Measurements from ENCODE around the gene TAS2R8.
"Not testable (repeated sequence)": the region's sequence is repeated elsewhere in the genome, so short reads cannot be mapped to it uniquely, and the experiment has no call there.

The TAS2R8 gene, protein sequence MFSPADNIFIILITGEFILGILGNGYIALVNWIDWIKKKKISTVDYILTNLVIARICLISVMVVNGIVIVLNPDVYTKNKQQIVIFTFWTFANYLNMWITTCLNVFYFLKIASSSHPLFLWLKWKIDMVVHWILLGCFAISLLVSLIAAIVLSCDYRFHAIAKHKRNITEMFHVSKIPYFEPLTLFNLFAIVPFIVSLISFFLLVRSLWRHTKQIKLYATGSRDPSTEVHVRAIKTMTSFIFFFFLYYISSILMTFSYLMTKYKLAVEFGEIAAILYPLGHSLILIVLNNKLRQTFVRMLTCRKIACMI

DNA sequence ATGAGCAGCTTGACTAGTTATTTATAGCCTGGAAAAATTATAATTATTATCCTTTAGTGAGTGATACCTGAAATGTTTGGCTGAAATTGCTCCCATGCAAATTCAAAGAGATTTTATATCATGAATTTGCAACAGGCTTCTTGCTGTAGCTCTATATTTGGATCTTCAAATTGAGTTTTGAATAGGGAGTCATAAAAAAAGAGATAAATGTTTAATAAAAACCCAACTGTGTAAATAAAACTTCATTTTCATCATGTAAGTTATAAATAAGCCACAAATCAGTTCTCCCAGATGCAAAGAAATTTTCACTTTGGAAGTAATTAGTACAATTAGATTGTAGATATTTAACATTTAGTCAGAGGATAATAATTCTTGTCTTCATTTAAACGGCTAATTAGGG lies at the start of gene TAS2R8:
Gene TAS2R8 (minus strand): TSS at position 101 of the 400 bp plus-strand sequence. CDS start 306 bp downstream, outside the sequence.
- no peak for DNase-seq

DNA sequence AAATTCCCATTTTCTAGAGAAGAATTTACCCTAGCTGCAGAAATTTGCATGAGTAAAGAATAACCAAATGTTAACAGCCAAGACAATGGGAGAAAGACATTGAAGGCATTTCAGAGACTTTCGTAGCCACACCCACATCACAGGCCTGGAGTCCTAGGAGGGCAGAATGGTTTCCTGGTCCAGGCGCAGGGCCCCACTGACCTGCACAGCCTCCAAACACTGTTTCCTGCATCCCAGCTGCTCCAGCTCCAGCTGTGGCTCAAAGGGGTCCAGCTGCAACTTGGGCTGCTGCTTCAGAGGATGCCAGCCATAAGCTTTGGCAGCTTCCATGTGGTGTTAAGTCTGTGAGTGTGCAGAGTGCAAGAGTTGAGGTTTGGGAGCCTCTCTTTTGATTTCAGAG lies 48.7 kb upstream of the TAS2R8 start:
- DNase-seq = no peak

DNA sequence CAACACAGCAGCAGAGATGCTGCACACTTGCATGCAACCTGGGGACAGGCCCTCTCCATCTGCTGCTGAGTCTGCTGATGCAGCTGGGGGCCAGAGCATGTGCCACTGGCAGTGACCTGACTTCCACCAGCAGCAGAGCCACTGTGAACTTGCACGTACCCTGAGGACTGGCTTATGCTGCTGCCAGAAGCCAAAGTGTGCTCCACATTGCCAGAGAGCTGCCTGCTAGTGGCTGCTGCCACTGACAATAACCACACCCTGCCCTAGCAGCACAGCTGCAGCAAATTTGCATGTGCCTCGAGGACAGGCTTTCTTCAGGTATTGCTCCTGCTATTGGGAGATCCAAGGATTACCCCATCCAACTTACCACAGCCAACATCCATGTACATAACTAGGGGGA lies 46.7 kb upstream of the TAS2R8 start:
- DNase-seq = no peak

- DNase-seq = no peak
Measured at GRCh38 chr12:10851243-10851858, 44.3 kb upstream of the TAS2R8 start.

DNA sequence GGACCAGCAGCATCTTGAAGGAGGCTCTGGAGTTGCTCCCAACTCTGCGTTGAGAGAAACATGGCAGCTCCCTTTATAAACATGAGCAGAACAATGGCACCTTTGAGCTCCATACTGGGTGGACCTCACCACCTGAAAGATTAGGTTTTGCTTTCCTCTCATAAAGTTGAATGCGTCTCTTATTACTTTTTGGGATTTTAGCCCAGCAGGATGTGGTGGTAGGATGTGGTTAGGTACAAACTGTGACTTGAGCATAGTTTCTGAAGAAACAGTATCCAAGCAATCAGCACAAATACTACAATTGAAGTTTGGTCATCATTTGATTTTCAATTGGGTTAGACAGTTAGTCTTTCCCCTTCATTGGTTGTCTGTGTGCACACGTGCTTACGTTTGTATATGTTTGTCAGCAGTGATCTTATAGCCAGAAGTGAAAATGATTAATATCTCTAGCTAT lies 42.4 kb upstream of the TAS2R8 start, which contains the start of gene PRR4:
Gene PRR4 (minus strand): TSS at position 51 of the 454 bp plus-strand sequence. CDS start 38 bp downstream, at position 13.
- DNase-seq = no peak

DNA sequence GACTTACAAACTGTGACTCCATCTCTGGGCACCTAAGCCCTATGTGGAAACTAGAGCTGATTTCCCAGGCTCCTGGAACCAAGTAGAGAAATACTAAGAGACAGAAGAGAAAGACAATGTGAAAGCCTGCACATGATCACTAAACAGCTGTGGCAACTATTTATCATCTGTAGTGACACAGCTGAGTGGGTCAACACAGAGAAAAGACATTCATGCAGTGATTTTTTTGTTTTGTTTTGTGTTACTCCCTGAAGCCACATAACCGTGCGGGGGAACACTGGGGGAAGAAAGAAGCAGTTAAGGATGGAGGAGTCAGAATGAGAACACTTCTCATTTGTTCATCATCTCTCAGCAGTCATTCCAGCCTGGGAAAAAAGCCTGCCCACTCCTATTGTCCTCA lies 40.7 kb upstream of the TAS2R8 start:
- DNase-seq = no peak

GRCh38 chr12:10842862-10843261 lies 35.8 kb upstream of the TAS2R8 start:
- DNase-seq = no peak

GRCh38 chr12:10838461-10838860 lies 31.4 kb upstream of the TAS2R8 start:
- no peak for DNase-seq

DNA sequence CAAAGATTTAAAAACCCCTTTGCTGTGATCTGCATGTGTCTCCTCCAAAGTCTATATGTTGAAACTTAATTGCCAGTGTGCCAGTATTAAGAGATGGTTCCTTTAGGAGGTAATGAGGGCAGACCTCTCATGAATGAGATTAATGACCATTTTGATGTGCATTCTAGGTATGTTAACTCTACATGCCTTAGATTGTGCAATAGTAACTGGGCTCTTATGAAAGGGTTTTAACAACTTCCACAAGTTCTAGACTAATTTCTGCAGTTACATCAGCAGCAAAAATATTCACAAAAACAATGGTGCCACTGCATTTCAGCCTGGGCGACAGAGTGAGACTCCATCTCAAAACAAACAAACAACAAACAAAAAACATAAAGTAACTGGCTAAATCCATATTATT lies 22.9 kb upstream of the TAS2R8 start:
- DNase-seq = no peak

GRCh38 chr12:10826258-10826657 lies 19.2 kb upstream of the TAS2R8 start, which contains the start of gene TAS2R10:
TSS of gene TAS2R10 (minus strand) at chr12:10826358. CDS start at chr12:10826269, 89 bp downstream.
- no peak for DNase-seq

- DNase-seq = no peak
Measured at GRCh38 chr12:10824957-10825356, 17.9 kb upstream of the TAS2R8 start.

GRCh38 chr12:10811883-10812536 lies 4.9 kb upstream of the TAS2R8 start:
- no peak for DNase-seq

- no peak for DNase-seq
Measured at GRCh38 chr12:10810068-10810467, 3.0 kb upstream of the TAS2R8 start, which contains the start of gene TAS2R9. TSS of gene TAS2R9 (minus strand) at chr12:10810168. CDS start at chr12:10810075, 93 bp downstream.

GRCh38 chr12:10802587-10802986 lies 4.5 kb downstream of the TAS2R8 start, which contains the start of gene TAS2R7:
TSS of gene TAS2R7 (minus strand) at chr12:10802627. CDS start at chr12:10802570, 57 bp downstream.
- DNase-seq = no peak

DNA sequence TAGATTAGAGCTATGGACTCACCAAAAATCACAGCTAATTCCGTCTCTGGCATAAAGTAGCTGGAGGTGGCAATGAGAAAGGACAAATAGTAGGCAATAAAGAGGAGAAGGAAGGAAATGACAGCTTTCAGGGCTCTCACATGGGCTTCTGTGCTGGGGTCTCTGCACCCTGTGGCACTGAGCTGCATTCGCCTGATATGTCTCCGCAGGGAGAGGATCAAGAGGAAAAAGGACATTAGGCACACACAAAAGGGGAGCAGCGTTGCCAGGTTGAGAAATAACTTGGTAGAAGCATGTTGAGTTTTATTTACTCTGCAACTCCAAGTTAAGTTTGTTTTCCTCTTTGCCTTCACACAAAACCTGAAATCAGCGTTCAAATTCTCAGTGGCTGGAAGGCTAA lies 5.3 kb downstream of the TAS2R8 start:
- no peak for DNase-seq

DNA sequence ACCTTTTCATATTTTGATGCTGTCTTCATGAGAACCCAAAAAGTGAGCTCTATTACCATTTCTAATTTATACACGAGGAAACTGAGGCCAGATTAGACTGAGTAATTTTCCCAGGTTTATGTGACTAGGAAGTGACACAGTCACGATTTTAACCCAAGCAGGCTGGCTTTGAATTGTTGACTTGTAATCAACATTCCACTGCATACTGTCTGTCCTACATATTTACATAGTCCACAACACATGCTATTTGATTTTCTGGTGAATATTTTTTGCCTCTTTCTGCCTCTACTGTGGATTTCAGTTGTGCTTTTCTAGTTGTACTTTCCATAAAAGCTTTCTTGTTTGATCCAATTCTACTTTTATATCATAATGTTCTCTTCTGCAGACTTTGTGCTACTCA lies 12.9 kb downstream of the TAS2R8 start:
- no peak for DNase-seq

GRCh38 chr12:10791769-10792168 lies 15.3 kb downstream of the TAS2R8 start:
- not testable (repeated sequence) for DNase-seq

DNA sequence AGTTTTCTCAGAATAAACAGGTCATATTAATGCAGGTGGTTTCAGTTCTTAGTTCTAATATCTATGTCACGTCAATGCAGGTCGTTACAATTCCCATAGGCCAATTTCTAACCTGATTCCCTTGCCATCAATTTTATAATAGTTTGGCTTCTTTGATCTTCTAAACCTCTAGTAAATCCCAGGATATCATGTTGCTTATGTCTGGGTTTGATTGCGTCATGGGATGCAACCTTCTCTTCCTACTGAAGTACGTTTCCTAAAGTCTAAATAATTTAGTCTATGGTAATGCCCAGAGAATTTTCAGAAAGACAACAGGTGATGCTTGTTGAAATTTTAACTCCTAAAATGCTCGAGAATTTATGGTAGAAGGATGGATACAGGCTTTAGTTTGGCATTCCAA lies 23.8 kb downstream of the TAS2R8 start:
- no peak for DNase-seq

DNA sequence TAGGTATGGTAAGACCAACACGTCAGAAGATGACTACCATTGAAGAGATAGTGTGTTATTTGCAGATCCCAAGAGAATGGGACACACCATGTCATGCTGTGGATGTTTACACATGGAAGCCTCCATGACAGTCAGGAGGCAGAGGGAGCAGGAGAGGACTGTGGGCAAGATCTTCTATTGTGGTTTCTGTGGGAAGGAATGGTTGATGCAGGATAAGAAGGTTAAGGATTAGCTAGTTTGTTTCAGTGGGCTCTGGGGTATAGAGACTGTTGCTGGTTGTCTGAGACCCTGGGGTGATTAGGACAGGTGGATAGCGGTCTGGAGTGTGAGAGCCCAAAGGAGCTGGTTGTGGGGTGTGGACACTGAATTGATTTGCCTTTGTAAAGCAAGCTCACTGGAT lies 28.0 kb downstream of the TAS2R8 start:
- no peak for DNase-seq

DNA sequence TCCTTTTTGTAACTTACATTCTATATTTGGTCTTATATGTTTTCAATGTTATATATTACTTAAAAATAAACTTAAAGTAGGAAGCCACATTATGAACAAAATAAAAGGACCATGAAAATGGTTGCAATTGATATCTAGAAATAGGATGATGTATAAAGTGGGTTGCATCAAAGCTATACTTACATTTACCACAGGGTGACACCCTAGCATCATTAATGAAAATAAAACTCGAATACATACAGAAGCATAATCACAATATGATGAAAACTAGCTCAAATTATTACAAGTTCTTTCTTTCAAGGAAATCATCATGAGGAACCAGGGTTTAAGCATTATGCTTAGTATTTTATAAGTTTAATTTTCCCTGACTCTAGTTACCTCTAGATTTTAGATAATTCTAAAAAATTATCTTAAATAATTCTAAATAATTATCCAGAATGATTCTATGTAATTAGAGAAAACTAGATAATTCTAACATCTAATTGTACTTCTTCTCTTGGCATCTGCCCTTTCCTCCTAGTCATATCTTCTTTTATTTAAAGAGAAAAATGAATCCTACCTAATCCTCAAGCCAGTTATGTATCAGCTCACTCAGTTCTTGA lies 35.9 kb downstream of the TAS2R8 start:
- DNase-seq = no peak

DNA sequence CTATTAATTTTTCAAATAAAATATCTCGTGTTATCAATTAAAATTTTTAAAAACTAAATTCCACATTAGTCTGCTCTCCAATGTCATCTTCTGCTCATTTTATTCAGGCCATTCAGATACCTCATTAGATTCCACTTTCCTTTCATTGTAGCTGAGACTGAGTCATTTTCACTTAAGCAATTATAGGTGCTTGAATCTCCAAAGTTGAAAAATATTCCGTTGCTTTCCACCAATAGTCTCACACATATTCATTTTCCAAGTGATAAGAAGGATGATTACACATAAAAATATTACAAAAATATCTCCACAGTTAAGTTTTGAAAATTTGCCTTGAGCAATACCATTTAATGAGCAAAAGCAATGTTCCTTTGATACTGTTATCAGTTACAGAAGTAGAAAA lies 47.4 kb downstream of the TAS2R8 start:
- no peak for DNase-seq

GRCh38 chr12:10756194-10756593 lies 50.9 kb downstream of the TAS2R8 start:
- DNase-seq = no peak

All from DMS 273 treated with DMSO at 0.1 percent for 48 hours (cell line).